ENCODE data around the gene C1orf74.

Gene C1orf74

GRCh38 chr1:209741193-209741592 lies 43.2 kb downstream of the C1orf74 start:
- no peak for TF ChIP-seq CTCF (IDR thresholded peaks at IDR 0.05; ENCODE audit: insufficient read depth, low read length, poor library complexity, severe bottlenecking)
- no peaks in the 10 kb centered on the region for H3K36me3 ChIP-seq (ENCODE audit: control insufficient read depth, insufficient read depth, low read length)
- no peak overlapping the region for H3K4me3 ChIP-seq (replicated peaks; ENCODE audit: low read depth, low read length)
- DNase-seq (ENCODE audit: extremely low read depth, insufficient read length) = no peak
- no peaks in the 10 kb centered on the region; the same call in none of the 2 replicates for H3K27me3 ChIP-seq (replicated peaks; ENCODE audit: control insufficient read depth, insufficient read depth, low read length)

- H3K27me3 ChIP-seq (replicated peaks; ENCODE audit: control insufficient read depth, insufficient read depth, low read length) = no peaks in the 10 kb centered on the region; the same call in none of the 2 replicates
- H3K36me3 ChIP-seq (ENCODE audit: control insufficient read depth, insufficient read depth, low read length) = no peaks in the 10 kb centered on the region
- no peak overlapping the region for H3K4me3 ChIP-seq (replicated peaks; ENCODE audit: low read depth, low read length)
- no peak for TF ChIP-seq CTCF (IDR thresholded peaks at IDR 0.05; ENCODE audit: insufficient read depth, low read length, poor library complexity, severe bottlenecking)
- DNase-seq (ENCODE audit: extremely low read depth, insufficient read length) = no peak
Measured at GRCh38 chr1:209738270-209738669, 46.1 kb downstream of the C1orf74 start.

GRCh38 chr1:209737118-209737505 lies 47.2 kb downstream of the C1orf74 start:
- Histone ChIP-seq H3K4me3 (replicated peaks; ENCODE audit: low read depth, low read length) (no peak overlapping the region), H3K27me3 (replicated peaks; ENCODE audit: control insufficient read depth, insufficient read depth, low read length) (no peaks in the 10 kb centered on the region; the same call in none of the 2 replicates), H3K36me3 (ENCODE audit: control insufficient read depth, insufficient read depth, low read length) (no peaks in the 10 kb centered on the region)
- TF ChIP-seq CTCF (IDR thresholded peaks at IDR 0.05; ENCODE audit: insufficient read depth, low read length, poor library complexity, severe bottlenecking) = no peak
- DNase-seq (ENCODE audit: extremely low read depth, insufficient read length) = no peak

GRCh38 chr1:209736490-209737117 lies 47.8 kb downstream of the C1orf74 start:
- Histone ChIP-seq H3K4me3 (replicated peaks; ENCODE audit: low read depth, low read length) (no peak overlapping the region), H3K27me3 (replicated peaks; ENCODE audit: control insufficient read depth, insufficient read depth, low read length) (no peaks in the 10 kb centered on the region; the same call in none of the 2 replicates), H3K36me3 (ENCODE audit: control insufficient read depth, insufficient read depth, low read length) (no peaks in the 10 kb centered on the region)
- no peak for TF ChIP-seq CTCF (IDR thresholded peaks at IDR 0.05; ENCODE audit: insufficient read depth, low read length, poor library complexity, severe bottlenecking)
- no peak for DNase-seq (ENCODE audit: extremely low read depth, insufficient read length)

GRCh38 chr1:209733409-209734192 lies 50.8 kb downstream of the C1orf74 start:
- no peak for DNase-seq (ENCODE audit: extremely low read depth, insufficient read length)
- Histone ChIP-seq H3K4me3 (replicated peaks; ENCODE audit: low read depth, low read length) (no peak overlapping the region), H3K36me3 (ENCODE audit: control insufficient read depth, insufficient read depth, low read length) (no peaks in the 10 kb centered on the region), H3K27me3 (replicated peaks; ENCODE audit: control insufficient read depth, insufficient read depth, low read length) (no peaks in the 10 kb centered on the region; the same call in none of the 2 replicates)
- no peak for TF ChIP-seq CTCF (IDR thresholded peaks at IDR 0.05; ENCODE audit: insufficient read depth, low read length, poor library complexity, severe bottlenecking)

Data from GM06990 (cell line).